ENCODE results near the gene CTXN3.

The CTXN3 gene

DNA sequence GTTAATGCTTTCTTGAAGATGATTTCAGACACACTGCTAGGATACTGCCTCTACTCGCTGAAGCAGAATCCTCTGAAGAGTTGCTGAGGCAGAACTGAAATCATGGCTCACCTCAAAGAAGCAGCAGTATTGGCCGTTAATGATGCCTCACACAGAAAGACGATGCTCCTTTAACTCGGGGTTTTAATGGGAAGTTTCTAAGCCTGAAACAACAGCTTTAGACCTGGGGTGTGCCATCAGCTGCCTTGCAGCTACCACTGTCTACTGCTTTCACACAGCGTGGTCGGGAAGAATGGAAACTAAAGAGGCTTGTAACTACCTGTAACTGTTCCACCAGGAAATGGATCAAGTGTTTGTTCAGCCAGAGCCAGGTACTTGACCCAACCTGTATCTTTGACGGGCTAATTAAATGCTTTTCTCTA is at the start of gene CTXN3:
Gene CTXN3, plus strand, starts transcription at position 65 of the 422 bp plus-strand sequence. CDS start 8,440 bp downstream, outside the sequence.
- peak; percentile 44 for DNase-seq

DNA sequence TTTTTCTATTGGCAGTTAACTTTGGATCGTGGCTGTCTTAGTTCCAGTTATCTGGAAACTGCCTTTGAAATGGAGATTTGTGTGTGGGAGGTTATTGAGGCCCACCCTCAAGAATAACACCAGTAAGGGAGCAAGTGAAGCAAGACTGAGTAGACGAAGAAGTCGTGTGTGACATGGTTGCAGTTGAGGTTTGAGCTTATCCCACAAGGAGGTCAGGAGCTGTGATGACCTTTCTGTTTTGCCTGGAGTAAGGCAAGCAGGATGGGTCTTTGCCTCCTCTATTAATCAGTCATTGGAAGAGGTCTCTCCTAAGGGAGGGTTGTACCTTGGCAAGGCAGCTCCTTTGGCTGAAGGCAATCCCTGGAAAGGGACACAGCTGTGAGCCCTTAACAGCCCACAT is 49.6 kb upstream of the CTXN3 start:
- no peak for DNase-seq

DNA sequence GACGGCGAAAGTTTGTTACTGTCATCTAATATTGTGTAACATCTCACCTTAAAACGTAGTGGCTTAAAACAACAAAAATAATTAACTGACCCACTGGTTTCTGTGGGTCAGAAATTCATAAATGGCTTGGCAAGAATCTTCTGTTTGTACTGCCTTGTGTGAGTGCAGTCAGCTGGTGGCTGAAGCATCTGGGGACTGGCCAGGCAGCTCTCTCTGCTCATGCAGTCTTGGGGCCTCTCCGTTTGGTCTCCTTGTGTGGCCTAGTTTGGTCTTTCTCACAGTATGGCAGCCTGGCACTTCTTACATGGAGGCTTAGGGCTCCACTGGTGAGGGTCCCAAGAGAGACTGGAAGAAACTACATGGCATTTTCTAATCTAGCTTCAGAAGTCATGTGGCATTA is 49.0 kb upstream of the CTXN3 start:
- no peak for DNase-seq

DNA sequence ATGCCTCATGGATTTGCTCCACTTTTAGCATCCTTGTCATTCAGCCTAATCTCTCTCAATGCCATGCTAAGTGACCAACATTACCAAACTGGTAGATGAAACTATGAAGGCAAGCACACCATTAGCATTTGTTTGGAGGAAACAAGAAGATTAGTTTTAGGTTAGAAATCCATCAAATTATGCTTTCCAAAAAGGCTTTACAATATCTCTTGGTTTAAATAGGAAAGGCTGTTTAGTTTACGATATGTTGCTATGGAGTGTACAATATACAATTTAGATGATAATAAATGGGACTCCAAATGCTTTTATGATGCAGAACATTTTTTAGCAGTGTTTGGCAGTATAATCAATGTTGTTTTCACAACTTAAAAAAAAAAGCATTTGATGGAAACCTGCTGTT is 47.8 kb upstream of the CTXN3 start:
- no peak for DNase-seq

DNA sequence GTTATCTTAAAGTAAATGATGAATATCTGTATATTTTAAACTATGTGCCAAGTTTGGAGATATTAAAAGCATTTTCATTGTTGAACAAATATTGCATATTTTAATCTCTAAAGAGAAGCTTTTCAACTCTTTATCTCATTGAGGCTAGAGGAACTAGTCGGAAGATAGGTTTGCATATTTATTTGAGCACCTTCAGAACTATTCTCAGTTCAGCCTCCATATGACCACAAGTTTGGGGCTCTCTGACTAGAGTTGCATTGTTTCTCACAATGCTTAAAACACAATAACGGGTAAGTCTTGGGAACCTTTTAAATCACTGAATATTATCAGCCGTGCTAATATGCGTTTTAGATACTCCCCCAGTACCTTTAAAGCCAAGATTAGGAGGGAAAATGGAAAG is 47.3 kb upstream of the CTXN3 start:
- no peak for DNase-seq

DNA sequence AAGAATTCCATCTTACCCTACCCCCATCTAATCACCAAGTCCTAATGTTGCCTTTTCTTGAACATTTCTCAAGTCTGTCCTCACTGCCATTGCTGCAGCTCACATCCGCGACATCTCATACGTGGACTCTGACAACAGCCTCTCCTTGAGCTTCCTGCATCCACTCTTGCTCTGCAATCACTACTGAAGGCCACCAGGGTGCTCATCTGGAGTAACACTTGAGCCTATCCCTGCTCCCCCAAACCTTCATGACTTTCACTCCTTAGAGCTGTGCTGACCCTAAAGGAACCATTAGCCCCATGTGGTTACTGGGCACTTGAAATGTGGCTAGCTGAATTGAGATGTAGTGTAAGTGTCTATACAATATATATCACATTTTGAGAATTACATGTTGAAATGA is 46.4 kb upstream of the CTXN3 start:
- no peak for DNase-seq

DNA sequence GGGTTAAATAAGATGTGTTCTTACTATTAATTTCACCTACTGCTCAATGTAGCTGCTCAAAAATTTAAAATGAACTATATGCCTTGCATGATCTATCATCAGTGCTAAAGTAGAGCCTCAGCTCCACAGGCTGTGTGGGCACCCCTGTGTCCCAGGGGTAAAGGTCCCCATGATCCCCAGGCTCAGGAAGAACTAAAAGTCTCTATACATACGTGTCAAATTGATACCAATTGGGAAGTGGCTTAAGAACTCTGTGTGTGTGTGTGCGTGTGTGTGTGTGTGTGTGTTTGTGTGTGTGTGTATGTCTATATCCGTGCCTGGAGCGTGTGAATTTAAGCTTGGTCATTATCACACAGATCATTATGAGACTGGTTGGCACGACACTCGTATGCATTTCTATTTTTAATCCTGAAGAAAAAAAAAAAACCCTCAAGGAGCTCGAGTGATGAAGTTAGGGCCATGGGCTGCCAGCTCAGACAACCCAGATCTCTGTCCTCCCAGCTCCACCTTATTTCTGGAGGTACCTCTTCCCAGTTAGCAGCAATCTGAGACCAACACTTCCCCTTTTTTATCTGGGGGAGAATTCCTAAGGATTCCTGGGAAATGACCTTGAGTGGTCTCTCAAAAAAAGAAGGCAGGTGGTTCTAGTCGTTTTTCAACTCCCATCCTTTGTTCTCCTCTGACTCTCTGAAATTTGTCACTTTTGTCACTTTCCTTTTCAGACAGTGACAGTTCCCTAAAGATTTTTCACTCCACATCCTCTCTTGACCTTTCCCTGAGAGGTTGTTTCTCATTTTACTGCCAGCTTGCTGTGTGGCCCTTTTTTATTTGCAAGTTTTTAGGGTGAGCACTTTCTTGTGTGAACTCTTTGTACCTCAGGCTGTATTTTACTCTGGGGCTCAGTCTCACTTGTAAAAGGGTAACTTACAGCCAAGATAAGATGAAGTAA is 45.7 kb upstream of the CTXN3 start:
- DNase-seq, result no peak

DNA sequence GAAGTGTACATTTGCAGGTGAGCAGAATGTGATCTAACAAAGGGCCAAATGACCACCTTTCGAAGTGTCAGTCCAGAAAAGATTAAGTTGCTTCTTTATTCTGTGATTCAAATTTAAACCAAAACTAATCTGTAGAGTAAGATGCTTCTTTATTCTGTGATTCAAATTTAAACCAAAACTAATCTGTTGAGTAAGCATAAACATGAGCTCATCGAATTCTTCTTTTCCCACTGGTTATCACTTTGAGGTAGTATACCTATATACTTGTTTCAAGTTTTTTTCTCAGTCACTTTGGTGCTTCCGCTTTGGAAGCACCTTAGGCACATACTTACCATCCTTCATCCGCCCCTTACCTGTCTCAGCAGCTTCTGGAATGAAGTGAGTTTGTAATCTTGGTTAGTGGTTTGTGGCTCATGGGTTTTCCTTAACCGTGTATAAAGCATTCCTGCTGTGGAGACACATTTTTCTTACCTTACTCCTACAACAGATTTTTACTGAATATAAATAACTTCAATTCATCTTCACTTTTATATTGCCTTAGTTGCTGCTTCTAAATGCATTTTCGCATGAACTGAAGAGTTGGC is 40.7 kb upstream of the CTXN3 start:
- no peak for DNase-seq

DNA sequence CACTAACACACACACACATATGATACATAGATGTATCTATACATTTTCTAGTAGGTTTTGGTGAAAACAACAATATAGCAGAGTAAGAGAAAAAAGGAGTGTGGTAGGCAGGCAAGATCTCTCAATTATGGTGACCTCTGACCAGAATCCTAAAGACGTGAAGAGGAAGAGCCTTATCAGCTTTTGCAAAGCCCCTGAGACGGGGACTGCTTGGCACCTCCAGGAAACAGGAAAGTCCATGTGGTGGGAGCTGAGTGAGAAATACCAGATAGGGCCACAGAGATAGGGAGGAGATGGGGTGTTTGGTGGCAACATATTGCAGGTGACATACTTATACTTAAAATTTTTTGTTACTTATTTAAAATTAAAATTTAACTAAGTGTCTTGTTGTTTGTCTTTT is 39.9 kb upstream of the CTXN3 start:
- no peak for DNase-seq

DNA sequence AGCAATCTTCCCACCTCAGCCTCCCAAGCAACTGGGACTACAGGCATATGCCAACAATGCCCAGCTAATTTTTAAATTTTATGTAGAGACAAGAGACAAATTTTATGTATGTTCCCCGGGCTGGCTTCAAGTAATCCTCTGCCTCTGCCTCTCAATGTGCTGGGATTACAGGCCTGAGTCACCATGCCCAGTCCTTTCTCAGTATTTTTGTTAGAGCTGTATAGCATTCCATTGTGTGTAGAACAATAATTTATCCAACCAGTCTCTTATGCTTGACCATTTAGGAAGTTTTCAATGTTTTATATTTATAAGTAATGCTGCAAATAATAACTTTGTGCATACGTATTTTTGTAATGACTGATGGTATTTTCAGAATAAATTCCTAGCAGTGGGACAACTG is 38.9 kb upstream of the CTXN3 start:
- no peak for DNase-seq

DNA sequence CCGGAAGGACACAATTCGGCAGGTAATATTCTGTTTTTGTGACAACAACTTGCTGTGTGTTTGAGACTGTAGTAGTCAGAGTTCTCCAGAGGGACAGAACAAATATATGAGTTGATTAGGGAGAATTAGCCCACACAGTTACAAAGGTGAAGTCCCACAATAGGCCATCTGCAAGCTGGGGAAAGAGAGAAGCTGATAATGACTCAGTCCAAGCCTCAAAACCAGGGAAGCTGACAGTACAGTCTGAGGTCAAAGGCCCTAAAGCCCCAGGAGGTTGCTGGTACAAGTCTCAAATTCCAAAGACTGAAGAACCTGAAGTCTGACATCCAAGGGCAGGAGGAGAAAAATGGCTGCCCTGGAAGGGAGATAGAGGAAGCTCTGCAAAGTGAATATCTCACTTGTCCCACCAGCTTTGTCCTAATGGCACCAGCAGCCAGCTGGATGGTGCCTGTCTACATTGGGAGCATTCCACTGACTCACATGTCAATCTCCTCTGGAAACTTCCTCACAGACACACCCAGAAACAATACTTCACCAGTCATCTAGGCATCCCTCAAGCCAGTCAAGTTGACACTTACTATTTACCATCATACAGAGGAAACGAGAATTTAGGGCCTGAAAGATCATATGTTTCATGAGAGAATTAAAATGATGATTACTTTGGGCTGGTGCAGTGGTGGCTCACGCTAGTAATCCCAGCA is 36.3 kb upstream of the CTXN3 start:
- no peak for DNase-seq

DNA sequence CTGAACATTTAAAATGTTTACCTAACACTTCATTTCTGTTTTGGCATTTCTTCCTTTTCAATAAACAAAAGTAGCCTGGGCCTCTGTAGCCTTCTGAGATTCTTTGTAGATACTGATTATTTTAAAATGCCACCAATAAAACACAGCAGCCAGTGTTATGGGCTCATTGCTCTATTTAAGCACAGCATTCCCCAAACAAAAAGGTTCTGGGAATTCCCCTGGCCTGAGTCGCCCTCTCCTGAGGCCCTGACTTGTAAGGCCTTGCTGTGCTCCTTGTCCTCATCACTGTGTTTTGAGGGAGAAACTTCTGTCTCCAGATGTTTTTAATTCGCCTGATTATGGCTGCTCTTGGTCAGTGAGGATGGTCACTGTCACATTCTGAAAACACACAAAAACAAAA is 33.0 kb upstream of the CTXN3 start:
- DNase-seq, result no peak

DNA sequence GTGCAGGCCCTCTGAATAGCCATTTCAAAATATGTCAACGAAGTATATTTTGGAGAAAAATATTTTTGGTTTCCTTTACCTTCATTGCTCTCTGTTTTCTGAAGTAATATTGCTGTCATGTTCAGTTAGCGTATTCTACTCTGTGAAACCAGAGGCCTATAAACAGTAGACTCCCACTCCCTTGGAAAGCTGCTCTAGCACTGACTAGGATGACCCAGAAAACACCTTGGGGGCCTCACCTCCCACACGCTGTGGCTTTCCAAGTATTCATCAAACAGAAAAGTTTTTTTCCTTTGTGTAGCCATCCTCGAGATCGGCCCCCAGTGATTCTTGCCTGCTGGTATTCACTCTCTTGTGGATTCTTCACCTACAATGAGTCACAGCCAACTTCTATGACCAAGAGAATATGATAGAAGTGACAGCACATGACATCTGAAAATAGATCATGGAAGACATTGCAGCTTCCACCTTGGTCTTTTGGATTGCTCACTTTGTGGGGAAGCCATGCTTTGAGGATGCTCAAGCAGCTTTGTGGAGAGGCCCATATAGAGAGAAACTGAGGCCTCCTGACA is 28.9 kb upstream of the CTXN3 start:
- DNase-seq, result no peak

DNA sequence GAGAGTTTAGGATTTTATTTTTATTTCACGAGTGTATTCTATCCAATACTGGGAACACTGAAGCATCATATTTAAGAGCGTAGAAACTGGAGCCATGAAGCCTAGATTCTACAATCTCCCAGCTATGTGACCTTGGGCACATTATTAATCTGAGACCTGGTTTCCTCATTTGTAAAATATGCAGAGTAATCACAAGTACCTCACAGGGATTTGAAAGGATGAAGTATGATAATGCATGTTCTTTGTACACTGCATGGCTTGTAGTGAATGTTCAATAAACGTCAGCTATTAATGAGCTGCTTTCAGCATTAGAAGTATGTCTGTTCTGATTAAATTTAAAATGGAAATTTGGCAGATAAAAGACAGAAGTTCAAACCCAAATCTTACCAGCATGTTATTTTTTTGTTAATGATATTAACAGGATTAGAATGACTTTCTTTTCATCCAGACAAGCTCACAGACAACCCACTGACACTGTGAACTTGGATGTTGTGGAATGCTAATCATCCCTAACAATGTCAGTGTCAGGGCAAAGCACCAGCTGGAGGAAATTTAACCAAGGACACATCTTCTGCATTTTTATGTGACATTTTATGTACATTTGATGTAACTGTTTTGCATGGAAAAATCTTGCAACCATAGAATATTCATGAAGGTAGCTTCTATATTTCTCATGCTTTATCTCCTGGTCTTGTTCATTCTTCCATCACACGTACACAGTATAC is 27.1 kb upstream of the CTXN3 start:
- no peak for DNase-seq

DNA sequence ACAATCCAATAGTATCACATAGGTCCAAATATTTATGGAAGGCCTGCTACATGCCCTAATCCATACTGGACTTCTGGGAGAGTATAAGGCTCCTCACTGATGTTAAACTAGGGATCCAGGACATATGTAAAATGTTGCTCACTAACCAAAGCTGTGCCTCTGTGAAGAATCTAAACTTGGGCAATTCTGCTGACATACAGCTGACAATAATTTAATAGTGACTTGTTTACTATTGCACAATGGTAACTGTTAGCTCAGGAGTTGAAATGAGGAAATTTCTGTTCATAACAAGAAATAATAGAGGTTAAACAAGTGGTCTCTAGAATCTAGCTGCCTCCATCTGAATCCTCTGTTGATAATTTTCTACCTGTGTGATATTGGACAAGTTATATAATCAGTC is 14.9 kb upstream of the CTXN3 start:
- DNase-seq, result no peak

DNA sequence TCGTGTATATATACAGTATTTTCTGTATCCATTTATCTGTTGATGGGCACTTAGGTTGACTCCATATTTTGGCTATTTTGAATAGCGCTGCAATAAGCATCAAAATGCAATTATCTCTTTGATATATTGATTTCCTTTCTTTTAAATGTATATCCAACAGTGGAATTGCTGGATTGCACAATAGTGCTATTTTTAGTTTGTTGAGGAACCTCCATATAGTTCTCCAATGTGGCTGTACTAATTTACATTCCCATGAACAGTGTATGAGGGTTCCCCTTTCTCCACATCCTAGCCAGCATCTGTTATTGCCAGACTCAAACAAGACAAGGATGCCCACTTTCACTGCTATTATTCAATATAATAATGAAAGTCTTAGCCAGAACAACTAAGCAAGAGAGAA is 9.1 kb upstream of the CTXN3 start:
- DNase-seq, result no peak

DNA sequence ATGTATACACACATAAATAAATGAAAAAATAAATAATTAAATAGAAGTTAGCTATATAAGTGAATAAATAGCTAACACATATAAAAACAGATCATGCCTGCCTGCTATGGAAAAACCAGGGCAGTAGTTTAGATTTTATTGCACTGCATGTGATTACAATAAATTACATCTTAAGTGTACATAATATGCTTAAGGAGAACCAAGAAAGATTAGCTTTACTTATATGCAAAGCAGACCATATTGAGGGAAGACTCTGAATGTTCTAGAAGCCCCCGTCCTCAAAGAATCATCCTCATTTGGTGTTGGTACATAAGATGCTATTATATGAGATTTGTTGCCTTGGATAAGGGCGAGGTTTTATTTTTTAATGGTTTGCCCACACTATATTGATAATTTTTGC is 5.9 kb upstream of the CTXN3 start:
- no peak for DNase-seq

DNA sequence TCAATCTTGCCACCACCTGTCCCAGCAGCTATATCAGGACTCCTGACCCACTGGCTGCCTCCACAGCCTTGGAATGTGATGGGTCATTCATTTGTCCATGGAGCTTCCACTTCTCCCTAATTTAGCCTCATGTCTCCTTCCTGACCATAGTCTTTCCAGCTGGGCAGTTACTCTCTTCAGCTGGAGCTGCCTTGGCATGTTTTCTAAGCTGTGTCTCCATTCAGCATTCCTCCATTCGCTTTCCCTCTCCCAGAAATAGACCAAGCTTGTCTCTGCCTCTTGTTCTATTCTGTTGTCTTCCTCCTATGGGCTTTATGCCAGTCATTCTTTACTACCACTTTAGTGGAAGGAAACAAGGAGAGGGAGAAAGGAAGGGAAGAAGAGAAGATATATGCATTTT is 5.3 kb upstream of the CTXN3 start:
- DNase-seq, result no peak

DNA sequence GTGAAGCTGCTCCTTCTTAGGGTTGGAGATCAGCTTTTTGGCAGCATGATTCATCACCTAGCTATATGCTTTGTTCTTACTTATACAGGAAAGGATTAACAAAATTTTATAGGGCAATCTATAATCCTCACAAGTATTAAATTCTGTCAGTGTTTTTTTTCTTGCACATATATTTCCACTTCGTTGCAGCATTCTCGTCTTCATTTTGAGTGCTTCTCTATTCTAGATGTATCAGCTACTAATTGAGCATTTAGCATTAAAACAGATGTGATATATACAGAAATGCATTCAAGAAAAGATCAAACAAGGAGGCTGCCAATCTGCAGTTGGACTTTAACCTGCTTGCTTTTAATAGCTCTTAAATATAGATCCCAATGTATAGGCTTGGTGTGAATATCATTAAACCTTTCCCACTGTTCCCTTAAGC is 3.6 kb upstream of the CTXN3 start:
- no peak for DNase-seq

DNA sequence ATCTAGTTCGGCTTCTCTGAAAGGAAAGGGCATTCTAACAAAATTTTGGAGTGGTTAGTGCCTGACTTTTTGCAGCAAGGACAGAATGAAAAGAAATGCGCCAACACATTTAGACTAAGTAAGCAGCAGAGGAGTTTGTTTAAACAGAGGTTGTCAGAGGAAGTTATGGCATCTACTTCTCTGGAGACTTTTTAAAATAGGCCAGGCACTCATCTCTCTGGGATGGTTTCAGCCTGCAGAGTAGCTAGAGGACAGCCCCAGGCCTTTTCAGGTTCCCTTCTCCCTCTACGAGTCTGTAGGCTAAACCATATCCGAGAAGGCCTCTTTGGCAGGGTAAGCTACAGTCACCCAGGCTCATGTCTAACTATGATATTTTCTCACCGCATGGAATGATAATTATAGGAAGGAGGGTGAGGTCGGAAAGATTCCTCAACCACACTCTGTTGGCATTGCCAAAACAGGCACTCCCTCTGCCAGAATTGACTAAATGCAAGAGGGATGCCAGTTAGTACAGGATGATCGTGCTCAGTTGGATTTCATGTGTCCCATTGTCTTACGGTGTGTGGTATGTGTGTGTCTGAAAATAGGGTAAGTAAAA is 1.4 kb upstream of the CTXN3 start:
- DNase-seq, result no peak

DNA sequence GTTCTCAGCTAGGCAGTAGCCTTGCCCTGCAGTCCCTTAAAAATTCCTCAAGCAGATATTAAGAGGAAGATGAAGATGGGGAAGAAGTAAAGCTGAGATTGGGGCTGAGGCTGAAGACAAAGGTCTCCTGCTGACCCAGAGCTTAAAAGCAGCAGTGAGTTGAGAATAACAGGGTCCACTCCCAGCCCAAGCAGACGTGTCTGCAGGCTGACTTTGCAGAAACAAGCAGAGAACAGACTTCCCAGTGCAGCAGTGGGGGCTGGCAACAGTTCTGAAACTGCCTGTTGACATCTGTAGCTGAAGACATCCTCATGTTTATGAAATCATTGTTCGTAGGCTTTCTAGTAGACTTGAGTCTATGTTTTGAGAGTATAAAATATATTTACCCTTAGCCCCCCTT is 1.1 kb downstream of the CTXN3 start:
- no peak for DNase-seq

DNA sequence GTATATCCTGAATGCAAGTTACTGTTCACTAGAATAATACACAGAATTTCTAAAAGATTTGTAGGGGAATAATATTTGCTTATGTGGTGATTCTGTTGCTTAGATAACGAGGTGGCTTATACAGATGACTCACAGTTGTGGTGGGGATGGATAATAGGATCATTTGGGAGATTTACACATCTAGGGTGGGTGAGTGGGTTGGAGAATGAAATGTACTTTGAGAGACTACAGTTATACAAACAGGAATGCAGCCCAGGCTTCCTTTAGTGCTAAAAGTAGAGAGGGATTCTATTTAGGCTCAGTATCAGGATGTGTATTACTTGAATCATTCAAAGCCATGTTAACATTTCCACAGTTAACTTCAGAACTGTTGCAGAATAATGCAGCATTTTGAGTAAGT is 1.8 kb downstream of the CTXN3 start:
- DNase-seq, result no peak

Measured in COR-L47 (cell line).